ENCODE data around the gene HECW1.

The HECW1 gene

GRCh38 chr7:43480581-43480980 lies 368.1 kb downstream of the HECW1 start:
- no peak for TF ChIP-seq REST (IDR thresholded peaks at IDR 0.05; ENCODE audit: insufficient read depth in 1 of 2, low read depth in 2 of 2, low read length in 2 of 2)
- TF ChIP-seq TAF1 (IDR thresholded peaks at IDR 0.05; ENCODE audit: borderline replicate concordance, insufficient read depth, low read length), result no peak
- TF ChIP-seq SIN3A (IDR thresholded peaks at IDR 0.05; ENCODE audit: borderline replicate concordance, insufficient read depth, low read length), result no peak
- TF ChIP-seq FOXP2 (optimal IDR thresholded peaks at IDR 0.05; ENCODE audit: borderline replicate concordance, extremely low read depth, extremely low read length, insufficient read depth), result no peak
- TF ChIP-seq POLR2AphosphoS5 (IDR thresholded peaks at IDR 0.05; ENCODE audit: low read depth, low read length), result no peak

GRCh38 chr7:43481902-43482678 lies 369.6 kb downstream of the HECW1 start:
- TF ChIP-seq REST (IDR thresholded peaks at IDR 0.05; ENCODE audit: insufficient read depth in 1 of 2, low read depth in 2 of 2, low read length in 2 of 2) (no peak), FOXP2 (optimal IDR thresholded peaks at IDR 0.05; ENCODE audit: borderline replicate concordance, extremely low read depth, extremely low read length, insufficient read depth) (no peak), TAF1 (IDR thresholded peaks at IDR 0.05; ENCODE audit: borderline replicate concordance, insufficient read depth, low read length) (no peak), SIN3A (IDR thresholded peaks at IDR 0.05; ENCODE audit: borderline replicate concordance, insufficient read depth, low read length) (no peak), POLR2AphosphoS5 (IDR thresholded peaks at IDR 0.05; ENCODE audit: low read depth, low read length) (no peak)

DNA sequence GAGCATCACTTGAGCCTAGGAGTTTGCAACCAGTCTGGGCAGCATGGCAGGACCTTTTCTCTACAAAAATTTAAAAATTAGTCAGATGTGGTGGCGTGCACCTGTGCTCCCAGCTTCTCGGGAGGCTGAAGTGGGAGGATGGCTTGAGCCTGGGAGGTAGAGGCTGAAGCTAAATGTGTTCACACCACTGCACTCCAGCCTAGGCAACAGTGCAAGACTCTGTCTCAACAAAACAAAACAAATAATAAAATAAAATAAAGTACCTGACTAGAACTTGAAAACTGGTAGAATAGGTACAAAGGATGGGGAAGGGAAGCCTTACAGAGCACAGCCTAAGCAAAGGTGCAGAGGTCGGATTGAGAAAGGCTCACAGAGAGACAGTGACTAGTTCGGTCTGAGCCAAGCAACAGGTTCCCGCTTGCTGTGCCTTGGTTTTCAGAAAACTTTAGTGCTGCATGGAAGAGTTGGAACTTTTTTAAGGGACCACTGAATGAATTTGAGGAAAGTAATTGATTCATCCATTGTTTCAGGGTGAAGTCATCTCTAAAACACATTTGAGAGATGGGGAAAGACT lies 370.3 kb downstream of the HECW1 start:
- TF ChIP-seq REST (IDR thresholded peaks at IDR 0.05; ENCODE audit: insufficient read depth in 1 of 2, low read depth in 2 of 2, low read length in 2 of 2) (no peak), POLR2AphosphoS5 (IDR thresholded peaks at IDR 0.05; ENCODE audit: low read depth, low read length) (no peak), FOXP2 (optimal IDR thresholded peaks at IDR 0.05; ENCODE audit: borderline replicate concordance, extremely low read depth, extremely low read length, insufficient read depth) (no peak), SIN3A (IDR thresholded peaks at IDR 0.05; ENCODE audit: borderline replicate concordance, insufficient read depth, low read length) (no peak), TAF1 (IDR thresholded peaks at IDR 0.05; ENCODE audit: borderline replicate concordance, insufficient read depth, low read length) (no peak)

- TF ChIP-seq SIN3A (IDR thresholded peaks at IDR 0.05; ENCODE audit: borderline replicate concordance, insufficient read depth, low read length) (no peak), POLR2AphosphoS5 (IDR thresholded peaks at IDR 0.05; ENCODE audit: low read depth, low read length) (no peak), FOXP2 (optimal IDR thresholded peaks at IDR 0.05; ENCODE audit: borderline replicate concordance, extremely low read depth, extremely low read length, insufficient read depth) (no peak), REST (IDR thresholded peaks at IDR 0.05; ENCODE audit: insufficient read depth in 1 of 2, low read depth in 2 of 2, low read length in 2 of 2) (no peak), TAF1 (IDR thresholded peaks at IDR 0.05; ENCODE audit: borderline replicate concordance, insufficient read depth, low read length) (no peak)
These were observed 372.4 kb downstream of the HECW1 start for GRCh38 chr7:43484678-43485395.
